Muscle layer of colon (tissue), 2 donors: ENCODE measurements around the gene DRAP1.

Experiments
- H3K27ac ChIP-seq: one replicate; pipeline ENCODE4 v1.7.0; 2013; ENCODE audit warnings: low read depth, mild to moderate bottlenecking, low read length, moderate library complexity
- H3K27me3 ChIP-seq, 2 donors: one replicate each; pipeline ENCODE4 v1.7.0; 2013; ENCODE audit warnings: low read length in 2 of 2, mild to moderate bottlenecking in 2 of 2; ENCODE audit not compliant: insufficient read depth in 2 of 2, control insufficient read depth in 1 of 2
- H3K36me3 ChIP-seq: one replicate; pipeline ENCODE4 v1.7.0; 2013; ENCODE audit warnings: mild to moderate bottlenecking, low read length; ENCODE audit not compliant: insufficient read depth
- H3K4me1 ChIP-seq: one replicate; pipeline ENCODE4 v1.7.0; 2013; ENCODE audit warnings: mild to moderate bottlenecking, low read length; ENCODE audit not compliant: insufficient read depth
- H3K4me3 ChIP-seq, 2 donors: one replicate each; pipeline ENCODE4 v1.7.0; 2013; ENCODE audit warnings: low read length in 2 of 2, low read depth in 1 of 2, mild to moderate bottlenecking in 1 of 2, moderate library complexity in 1 of 2
- H3K9ac ChIP-seq: one replicate; pipeline ENCODE4 v1.7.0; 2013; ENCODE audit warnings: low read length
- H3K9me3 ChIP-seq: one replicate; pipeline ENCODE4 v1.7.0; 2013; ENCODE audit warnings: mild to moderate bottlenecking, low read length
- donor health status: abdominal sarcoma.
- donor health status: Adenocarcinoma of cecum.

Gene DRAP1, protein sequence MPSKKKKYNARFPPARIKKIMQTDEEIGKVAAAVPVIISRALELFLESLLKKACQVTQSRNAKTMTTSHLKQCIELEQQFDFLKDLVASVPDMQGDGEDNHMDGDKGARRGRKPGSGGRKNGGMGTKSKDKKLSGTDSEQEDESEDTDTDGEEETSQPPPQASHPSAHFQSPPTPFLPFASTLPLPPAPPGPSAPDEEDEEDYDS

DNA sequence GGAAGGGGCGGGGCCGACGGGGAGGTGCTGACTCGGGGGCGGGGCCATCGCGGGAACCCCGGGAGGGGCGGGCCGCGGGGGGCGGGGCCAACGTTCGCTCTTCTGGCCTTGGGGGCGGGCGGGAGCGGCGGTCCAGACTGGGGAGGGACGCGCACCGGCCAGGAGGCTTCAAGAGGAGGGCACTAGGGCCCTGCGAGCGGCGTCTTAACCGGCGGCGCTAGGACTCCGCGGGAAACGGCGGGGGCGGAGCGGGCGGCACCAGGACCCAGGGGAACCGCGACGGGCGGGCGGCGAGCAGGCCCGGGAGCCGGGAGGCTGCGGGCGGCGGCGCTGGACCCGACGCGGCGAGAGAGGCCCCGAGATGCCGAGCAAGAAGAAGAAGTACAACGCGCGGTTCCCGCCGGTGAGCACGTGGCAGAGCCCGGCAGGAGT lies at the start of gene DRAP1:
TSS of gene DRAP1 (plus strand) at position 286 of the 432 bp plus-strand sequence. CDS start at position 362, 76 bp downstream.
- H3K36me3 ChIP-seq: peaks cover 22% of the 10 kb centered on the region
- no peaks in the 10 kb centered on the region for H3K27me3 ChIP-seq
- no peaks in the 10 kb centered on the region for H3K9me3 ChIP-seq
- peak within 1 kb of the TSS; percentile 93 for H3K27ac ChIP-seq
- H3K4me3 ChIP-seq: peak within 1 kb of the TSS; percentile 89 to 100
- H3K4me1 ChIP-seq: peaks cover 45% of the 10 kb centered on the region
- H3K9ac ChIP-seq: peak within 1 kb of the TSS; percentile 88

- Histone ChIP-seq H3K36me3 (peaks cover 58% of the 10 kb centered on the region), H3K27ac (peak overlapping the region; percentile 9), H3K4me3 (no peak overlapping the region), H3K4me1 (peaks cover 31% of the 10 kb centered on the region), H3K9ac (no peak overlapping the region), H3K27me3 (no peaks in the 10 kb centered on the region), H3K9me3 (no peaks in the 10 kb centered on the region)
Measured at GRCh38 chr11:65869643-65870306, 49.5 kb upstream of the DRAP1 start.

DNA sequence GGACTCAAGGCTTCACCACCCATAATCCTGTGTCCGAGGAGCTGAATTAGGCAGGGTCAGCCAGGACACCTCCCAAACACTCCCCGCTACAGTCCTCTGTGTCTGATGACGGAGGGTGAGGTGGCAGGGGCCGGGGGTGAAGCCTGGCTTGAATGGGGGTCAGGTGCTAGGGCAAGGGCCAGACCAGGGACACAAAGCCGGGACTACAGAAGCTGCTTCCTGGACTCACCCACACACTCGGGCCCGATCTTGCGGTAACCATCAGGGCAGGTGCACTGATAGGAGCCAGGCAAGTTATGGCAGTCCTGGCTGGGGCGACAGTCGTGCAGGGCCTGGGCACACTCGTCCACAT lies 48.9 kb upstream of the DRAP1 start:
- peak overlapping the region; percentile 9 for H3K27ac ChIP-seq
- no peak overlapping the region for H3K4me3 ChIP-seq
- no peaks in the 10 kb centered on the region for H3K9me3 ChIP-seq
- H3K4me1 ChIP-seq: peaks cover 31% of the 10 kb centered on the region
- peaks cover 53% of the 10 kb centered on the region for H3K36me3 ChIP-seq
- no peaks in the 10 kb centered on the region for H3K27me3 ChIP-seq
- peak overlapping the region; percentile 76 for H3K9ac ChIP-seq

- Histone ChIP-seq H3K36me3 (peaks cover 46% of the 10 kb centered on the region), H3K4me1 (peaks cover 31% of the 10 kb centered on the region), H3K27me3 (no peaks in the 10 kb centered on the region), H3K9me3 (no peaks in the 10 kb centered on the region), H3K27ac (peak overlapping the region; percentile 79), H3K4me3 (peak overlapping the region; percentile 59 to 63), H3K9ac (peak overlapping the region; percentile 76)
Measured at GRCh38 chr11:65870706-65871681, 48.2 kb upstream of the DRAP1 start.

DNA sequence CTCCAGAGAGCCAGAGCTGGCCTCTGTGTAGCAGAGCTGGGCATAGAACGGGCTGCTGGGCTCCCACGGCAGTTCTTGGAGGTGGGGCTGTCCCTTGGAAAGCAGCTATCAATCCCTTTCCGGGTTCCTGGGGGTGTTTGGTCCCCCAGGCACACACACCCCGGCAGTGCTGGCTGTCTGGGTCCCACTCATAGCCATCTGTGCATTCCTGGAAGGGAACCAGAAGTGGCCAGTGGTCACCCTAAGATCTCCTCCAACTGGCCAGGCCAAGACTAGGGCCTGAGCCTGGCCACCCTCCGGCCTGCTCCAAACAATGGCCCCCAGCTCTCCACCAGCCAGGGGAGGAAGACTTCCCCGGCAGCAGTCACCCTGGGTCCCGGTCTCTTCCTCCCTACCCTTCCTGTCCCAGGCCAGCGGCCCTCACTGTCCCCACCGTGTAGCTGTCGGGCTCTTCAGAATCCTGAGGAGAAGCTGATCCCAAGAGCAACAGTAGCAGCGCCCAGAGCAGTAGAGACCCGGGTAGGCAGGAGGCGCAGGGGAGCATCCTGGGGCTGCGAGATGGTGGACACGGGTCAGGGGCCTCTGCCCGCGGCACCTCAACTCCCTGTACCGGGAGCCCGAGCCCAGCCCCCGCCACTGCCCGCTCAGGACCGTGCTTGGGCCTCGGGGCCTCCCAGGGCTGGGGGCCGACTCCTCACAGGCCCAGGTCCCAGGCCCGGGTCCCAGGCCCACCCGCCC lies 47.2 kb upstream of the DRAP1 start:
- no peaks in the 10 kb centered on the region for H3K9me3 ChIP-seq
- H3K27me3 ChIP-seq: no peaks in the 10 kb centered on the region
- peak overlapping the region; percentile 79 for H3K27ac ChIP-seq
- peak overlapping the region; percentile 76 for H3K9ac ChIP-seq
- peaks cover 31% of the 10 kb centered on the region for H3K4me1 ChIP-seq
- H3K4me3 ChIP-seq: peak overlapping the region; percentile 59 to 63
- H3K36me3 ChIP-seq: peaks cover 37% of the 10 kb centered on the region

- Histone ChIP-seq H3K9me3 (no peaks in the 10 kb centered on the region), H3K27ac (peak within 1 kb of the TSS; percentile 79), H3K27me3 (no peaks in the 10 kb centered on the region), H3K36me3 (peaks cover 29% of the 10 kb centered on the region), H3K4me3 (peak within 1 kb of the TSS; percentile 59 to 76), H3K4me1 (peaks cover 24% of the 10 kb centered on the region), H3K9ac (peak within 1 kb of the TSS; percentile 76)
Measured at GRCh38 chr11:65872586-65873317, 46.5 kb upstream of the DRAP1 start, which contains the start of gene EFEMP2. EFEMP2 (minus strand) TSS chr11:65872800; CDS start chr11:65872354, 446 bp downstream.

GRCh38 chr11:65873318-65874156 lies 45.7 kb upstream of the DRAP1 start:
- Histone ChIP-seq H3K4me1 (peaks cover 20% of the 10 kb centered on the region), H3K4me3 (peak overlapping the region; percentile 59 to 76), H3K9me3 (no peaks in the 10 kb centered on the region), H3K36me3 (peaks cover 24% of the 10 kb centered on the region), H3K27ac (peak overlapping the region; percentile 56), H3K9ac (peak overlapping the region; percentile 46), H3K27me3 (no peaks in the 10 kb centered on the region)

- H3K36me3 ChIP-seq: peaks cover 16% of the 10 kb centered on the region
- H3K4me3 ChIP-seq: no peak within 1 kb of the TSS
- H3K9me3 ChIP-seq: no peaks in the 10 kb centered on the region
- H3K4me1 ChIP-seq: peaks cover 6% of the 10 kb centered on the region
- H3K27ac ChIP-seq: no peak within 1 kb of the TSS
- no peak within 1 kb of the TSS for H3K9ac ChIP-seq
- no peaks in the 10 kb centered on the region for H3K27me3 ChIP-seq
Measured at GRCh38 chr11:65879617-65880016, 39.6 kb upstream of the DRAP1 start, which contains the start of gene CTSW. CTSW (plus strand) TSS chr11:65879837; CDS start chr11:65879855, 18 bp downstream.

DNA sequence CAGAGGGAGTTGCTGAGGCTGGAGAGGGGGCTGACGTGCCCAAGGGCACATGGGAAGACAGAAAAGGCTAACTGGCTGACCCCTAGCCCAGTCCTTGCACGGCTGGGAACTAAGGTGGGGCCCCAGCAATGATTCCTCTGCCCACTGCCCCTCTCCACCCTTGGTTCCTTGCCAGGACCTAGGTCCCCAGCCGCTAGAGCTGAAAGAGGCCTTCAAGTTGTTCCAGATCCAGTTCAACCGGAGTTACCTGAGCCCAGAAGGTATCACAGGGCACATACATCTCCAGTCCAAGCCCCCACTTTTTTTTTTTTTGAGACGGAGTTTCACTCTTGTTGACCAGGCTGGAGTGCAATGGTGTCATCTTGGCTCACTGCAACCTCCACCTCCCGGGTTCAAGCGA lies 39.2 kb upstream of the DRAP1 start:
- H3K9me3 ChIP-seq: no peaks in the 10 kb centered on the region
- H3K4me1 ChIP-seq: peaks cover 10% of the 10 kb centered on the region
- H3K9ac ChIP-seq: no peak overlapping the region
- H3K27ac ChIP-seq: no peak overlapping the region
- peaks cover 18% of the 10 kb centered on the region for H3K36me3 ChIP-seq
- H3K27me3 ChIP-seq: no peaks in the 10 kb centered on the region
- no peak overlapping the region for H3K4me3 ChIP-seq
